Measurements from ENCODE around the gene SCARB2. TPM values are rescaled to one million over a fixed set of nuclear protein-coding genes. Genes with fewer than 3 reads are reported as not detected.
A peak's percentile ranks its signal among the peaks of the same experiment; 100 is the strongest.

Gene SCARB2
- total and polyA plus RNA-seq, 7 donors, result 29.4 to 160 (median 119) TPM

- Histone ChIP-seq H3K4me3 (peak overlapping the region in 1 of 4 donors; percentile 8), H3K4me1 (peaks cover 0 to 99% (median 90%) of the 10 kb centered on the region in 4 donors), H3K27ac (peak overlapping the region; percentile 75 to 86 (median 82)), H3K36me3 (peaks cover 0 to 9% (median 0%) of the 10 kb centered on the region in 4 donors), H3K9me3 (no peaks in the 10 kb centered on the region), H3K27me3 (no peaks in the 10 kb centered on the region)
- TF ChIP-seq EP300 (IDR thresholded peaks at IDR 0.05) (no peak), POLR2AphosphoS5 (IDR thresholded peaks at IDR 0.05) (no peak), POLR2A (IDR thresholded peaks at IDR 0.05) (no peak), CTCF (IDR thresholded peaks at IDR 0.05) (no peak)
- DNase-seq, result no peak
- intact Hi-C loops (cut with DNase I), result loop anchor here (2.0 to 5.0 kb wide), 2 partner anchors 13 to 108 kb away; partner anchors contain the start of genes SCARB2 and STBD1
- 25 to 26% methylated on average over 13 of the region's 13 CpGs for WGBS, 2 donors
Measured at GRCh38 chr4:76199664-76200211, 13.9 kb downstream of the SCARB2 start.

- peak overlapping the region; percentile 75 to 86 (median 82) for H3K27ac ChIP-seq
- peaks cover 0 to 98% (median 89%) of the 10 kb centered on the region in 4 donors for H3K4me1 ChIP-seq
- peaks cover 0 to 20% (median 0%) of the 10 kb centered on the region in 4 donors for H3K36me3 ChIP-seq
- no peaks in the 10 kb centered on the region for H3K9me3 ChIP-seq
- intact Hi-C loops (cut with DNase I), result loop anchor here (1.0 to 2.0 kb wide), 2 partner anchors 9 to 14 kb away; partner anchors contain the start of gene SCARB2
- H3K27me3 ChIP-seq, result no peaks in the 10 kb centered on the region
- H3K4me3 ChIP-seq, result peak overlapping the region in 1 of 4 donors; percentile 11
- DNase-seq, result peak; percentile 94
- WGBS, 2 donors, result 7 to 17% methylated on average over 4 of the region's 4 CpGs
- TF ChIP-seq POLR2A (IDR thresholded peaks at IDR 0.05), result no peak
- peak in 1 of 4 donors; percentile 32 for TF ChIP-seq EP300 (IDR thresholded peaks at IDR 0.05)
- TF ChIP-seq CTCF (IDR thresholded peaks at IDR 0.05), result no peak
- peak; percentile 29 to 76 (median 63) for TF ChIP-seq POLR2AphosphoS5 (IDR thresholded peaks at IDR 0.05)
Measured at GRCh38 chr4:76198411-76199237, 15.0 kb downstream of the SCARB2 start.

- Histone ChIP-seq H3K4me3 (peak overlapping the region in 1 of 4 donors; percentile 11), H3K27me3 (no peaks in the 10 kb centered on the region), H3K4me1 (peaks cover 0 to 98% (median 86%) of the 10 kb centered on the region in 4 donors), H3K9me3 (no peaks in the 10 kb centered on the region), H3K36me3 (peaks cover 0 to 26% (median under 1%) of the 10 kb centered on the region in 4 donors), H3K27ac (peak overlapping the region; percentile 75 to 86 (median 82))
- 5 to 10% methylated on average over 5 of the region's 5 CpGs for WGBS, 2 donors
- intact Hi-C loops (cut with DNase I), result loop anchor here (1.0 to 2.0 kb wide), 2 partner anchors 9 to 15 kb away; partner anchors contain the start of gene SCARB2
- DNase-seq, result peak; percentile 85
- TF ChIP-seq POLR2A (IDR thresholded peaks at IDR 0.05), result no peak
- TF ChIP-seq POLR2AphosphoS5 (IDR thresholded peaks at IDR 0.05), result no peak
- no peak for TF ChIP-seq EP300 (IDR thresholded peaks at IDR 0.05)
- no peak for TF ChIP-seq CTCF (IDR thresholded peaks at IDR 0.05)
Measured at GRCh38 chr4:76197971-76198410, 15.6 kb downstream of the SCARB2 start.

GRCh38 chr4:76197031-76197743 is 16.4 kb downstream of the SCARB2 start:
- H3K4me1 ChIP-seq, result peaks cover 0 to 93% (median 84%) of the 10 kb centered on the region in 4 donors
- no peak for DNase-seq
- no peak overlapping the region for H3K4me3 ChIP-seq
- no peak for TF ChIP-seq EP300 (IDR thresholded peaks at IDR 0.05)
- TF ChIP-seq POLR2AphosphoS5 (IDR thresholded peaks at IDR 0.05), result no peak
- no peak for TF ChIP-seq CTCF (IDR thresholded peaks at IDR 0.05)
- no peak for TF ChIP-seq POLR2A (IDR thresholded peaks at IDR 0.05)
- H3K36me3 ChIP-seq, result peaks cover 0 to 34% (median 3%) of the 10 kb centered on the region in 4 donors
- H3K9me3 ChIP-seq, result no peaks in the 10 kb centered on the region
- WGBS, 2 donors, result 70 to 72% methylated on average over 10 of the region's 10 CpGs
- peak overlapping the region; percentile 75 to 86 (median 82) for H3K27ac ChIP-seq
- intact Hi-C loops (cut with DNase I), result no loop called here
- no peaks in the 10 kb centered on the region for H3K27me3 ChIP-seq

Measured in sigmoid colon (tissue), 7 donors.